ENCODE data around the gene CBLB.
"Not testable (repeated sequence)": the region's sequence is repeated elsewhere in the genome, so short reads cannot be mapped to it uniquely, and the experiment has no call there.

Gene CBLB

GRCh38 chr3:105747060-105747541 is 121.7 kb downstream of the CBLB start:
- peak; percentile 69 for DNase-seq

DNA sequence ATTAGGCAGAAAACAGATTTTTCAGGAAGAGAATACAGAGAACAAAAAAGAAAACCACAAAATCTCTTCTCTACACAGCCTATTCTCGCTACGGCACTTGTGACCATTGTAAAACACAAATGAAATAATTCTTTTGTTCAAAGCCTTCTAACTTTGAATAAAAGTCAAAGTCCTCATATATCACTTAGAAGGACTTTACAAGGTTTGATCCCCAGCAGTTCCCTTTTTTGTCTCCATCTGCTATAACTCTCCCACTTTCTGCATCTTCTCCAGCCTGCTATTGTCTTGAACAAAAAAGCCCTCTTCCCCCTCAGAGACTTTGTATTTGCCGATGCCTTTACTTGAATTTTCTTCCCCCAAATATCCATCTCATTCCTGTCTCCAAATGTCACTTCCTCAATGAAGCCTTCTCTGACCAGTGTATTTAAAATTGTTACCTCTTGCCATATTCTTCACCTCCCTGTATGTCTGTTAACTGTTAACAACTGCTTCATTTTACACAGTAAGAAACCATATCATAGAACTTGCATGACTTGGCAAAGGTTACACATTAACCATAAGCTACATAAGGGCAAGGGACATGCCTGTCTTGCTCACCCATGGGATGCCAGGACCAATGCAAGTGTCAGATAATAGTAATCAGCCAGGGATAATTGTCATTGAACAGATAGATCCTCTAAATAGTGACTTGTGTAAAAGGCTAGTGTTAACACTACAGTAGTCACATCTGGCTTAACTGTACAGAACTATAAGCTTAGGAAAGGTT is 122.4 kb downstream of the CBLB start:
- DNase-seq, result no peak

GRCh38 chr3:105745046-105745445 is 123.8 kb downstream of the CBLB start:
- DNase-seq, result no peak

- no peak for DNase-seq
Observed at GRCh38 chr3:105744202-105744601, 124.6 kb downstream of the CBLB start.

GRCh38 chr3:105733356-105733755 is 135.5 kb downstream of the CBLB start:
- DNase-seq, result no peak

DNA sequence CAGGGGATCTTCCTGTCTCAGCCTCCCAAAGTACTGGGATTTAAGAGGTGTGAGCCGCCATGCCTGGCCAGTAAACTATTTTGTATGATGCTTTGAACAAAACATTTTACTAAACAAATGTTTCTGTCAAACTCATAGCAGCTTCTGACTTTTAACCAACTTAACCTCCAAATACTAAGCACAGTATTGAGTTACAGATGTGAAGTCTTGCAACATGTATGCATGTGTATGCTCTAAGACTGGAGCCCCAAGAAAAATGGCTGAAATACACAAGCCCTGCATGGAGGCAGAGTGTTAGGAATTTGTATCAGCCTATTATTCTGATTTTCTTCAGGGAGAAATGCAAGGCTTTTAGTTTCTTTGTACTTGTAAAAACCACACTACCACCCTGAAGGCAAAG is 137.1 kb downstream of the CBLB start:
- DNase-seq, result no peak

GRCh38 chr3:105730801-105731354 is 137.9 kb downstream of the CBLB start:
- no peak for DNase-seq

DNA sequence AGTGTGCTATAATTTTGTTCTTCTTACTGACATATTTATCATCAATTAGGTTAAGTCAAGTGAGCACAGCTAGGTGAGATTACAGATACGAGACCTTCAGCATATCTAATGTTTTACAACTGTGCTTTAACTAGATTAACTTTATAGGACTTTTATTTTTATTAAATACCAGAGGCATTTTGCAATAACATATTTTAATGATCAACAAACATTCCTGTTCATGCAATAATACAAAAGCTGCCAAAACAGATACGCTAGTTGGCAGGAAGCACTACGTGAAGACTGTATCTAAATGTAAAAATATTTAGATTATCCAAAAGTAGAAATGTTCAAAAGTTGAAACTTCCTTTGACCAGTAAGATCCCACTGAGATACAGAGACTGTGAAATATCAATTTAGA is 139.1 kb downstream of the CBLB start:
- no peak for DNase-seq

GRCh38 chr3:105728771-105729312 is 140.0 kb downstream of the CBLB start:
- no peak for DNase-seq

DNA sequence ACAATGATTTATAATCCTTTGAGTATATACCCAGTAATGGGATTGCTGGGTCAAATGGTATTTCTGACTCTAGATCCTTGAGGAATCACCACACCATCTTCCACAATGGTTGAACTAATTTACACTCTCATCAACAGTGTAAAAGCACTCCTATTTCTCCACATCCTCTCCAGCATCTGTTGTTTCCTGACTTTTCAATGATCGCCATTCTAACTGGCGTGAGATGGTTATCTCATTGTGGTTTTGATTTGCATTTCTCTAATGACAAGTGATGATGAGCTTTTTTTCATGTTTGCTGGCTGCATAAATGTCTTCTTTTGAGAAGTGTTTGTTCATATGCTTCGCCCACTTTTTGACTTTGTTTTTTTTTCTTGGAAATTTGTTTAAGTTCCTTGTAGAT is 141.8 kb downstream of the CBLB start:
- not testable (repeated sequence) for DNase-seq

GRCh38 chr3:105722943-105723556 is 145.8 kb downstream of the CBLB start:
- no peak for DNase-seq

DNA sequence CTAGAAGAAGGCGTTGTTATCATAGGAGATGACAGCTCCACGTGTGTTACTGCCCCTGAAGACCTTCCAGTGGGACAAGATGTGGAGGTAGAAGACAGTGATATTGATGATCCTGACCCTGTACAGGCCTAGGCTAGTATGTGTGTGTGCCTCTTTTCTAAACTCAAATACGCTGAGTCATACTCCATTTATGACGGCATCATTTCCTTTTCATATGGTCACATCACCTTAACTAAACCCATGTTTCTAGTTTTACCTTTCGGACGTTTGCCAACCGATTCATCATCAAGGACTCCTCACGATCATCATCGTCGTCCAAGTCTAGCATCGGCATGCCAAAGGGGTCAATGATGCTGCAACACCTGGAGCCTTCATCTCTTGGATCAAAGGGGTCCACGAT is 149.0 kb downstream of the CBLB start:
- no peak for DNase-seq

GRCh38 chr3:105715372-105715771 is 153.4 kb downstream of the CBLB start:
- no peak for DNase-seq

GRCh38 chr3:105714453-105714852 is 154.4 kb downstream of the CBLB start:
- no peak for DNase-seq

DNA sequence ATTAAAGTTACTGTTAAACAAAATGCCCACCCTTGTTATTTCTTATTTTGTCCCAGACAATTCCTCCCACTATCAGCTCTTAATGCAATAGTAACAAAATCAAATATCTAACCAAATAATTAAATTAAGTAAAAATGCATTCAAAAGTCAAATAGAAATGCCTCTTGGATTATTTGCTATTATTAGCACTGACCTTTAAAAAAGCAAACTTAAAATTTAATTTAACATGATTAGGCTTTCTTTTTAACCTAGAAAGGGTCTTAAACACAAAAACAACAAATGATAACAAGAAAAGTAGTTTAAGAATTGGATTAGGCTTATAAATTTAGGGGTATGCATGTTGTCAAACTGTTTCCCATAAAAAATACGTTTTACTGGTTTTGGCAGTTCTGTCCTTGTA is 159.8 kb downstream of the CBLB start:
- DNase-seq, result no peak

- no peak for DNase-seq
Observed at GRCh38 chr3:105707009-105707408, 161.8 kb downstream of the CBLB start.

GRCh38 chr3:105704726-105705410 is 163.9 kb downstream of the CBLB start:
- DNase-seq, result no peak

- no peak for DNase-seq
Observed at GRCh38 chr3:105700575-105700974, 168.2 kb downstream of the CBLB start.

DNA sequence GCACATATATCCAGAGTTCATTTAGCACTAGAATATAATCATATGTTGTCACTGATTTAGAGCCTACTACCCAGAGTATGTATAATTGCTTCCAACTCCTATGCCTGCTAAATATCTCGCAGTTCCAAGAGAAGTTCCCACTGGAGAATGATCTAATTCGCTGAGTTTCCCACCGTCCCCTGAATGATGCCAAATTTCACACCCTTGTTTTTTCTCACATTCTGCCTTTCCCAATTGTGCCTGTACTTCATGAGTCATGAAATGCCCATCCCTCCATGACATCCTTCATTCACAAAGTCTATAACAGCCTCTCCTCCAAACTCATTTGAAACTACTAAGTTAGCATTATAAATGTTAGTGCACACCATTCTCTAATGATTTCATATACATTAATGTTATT is 177.2 kb downstream of the CBLB start:
- no peak for DNase-seq

GRCh38 chr3:105691053-105691452 is 177.8 kb downstream of the CBLB start:
- DNase-seq, result no peak

DNA sequence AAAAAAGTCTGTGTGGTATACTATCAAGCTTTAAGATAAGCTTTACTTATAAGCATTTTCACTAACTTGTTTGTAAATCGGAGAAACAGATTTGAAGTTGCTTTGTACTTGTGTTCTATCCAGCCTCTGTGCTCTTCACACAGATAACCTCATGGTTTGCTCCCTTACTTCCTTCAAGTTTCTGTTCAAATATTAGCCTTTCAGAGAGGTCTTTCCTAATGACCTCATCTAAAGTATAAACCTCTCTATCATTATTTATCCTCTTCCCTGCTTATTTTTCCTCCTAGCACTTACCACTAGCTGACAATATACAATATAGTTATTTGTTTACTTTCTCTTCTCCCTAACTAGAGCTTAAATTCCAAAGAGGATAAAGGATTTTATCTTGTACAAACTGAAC is 180.0 kb downstream of the CBLB start:
- DNase-seq, result no peak

DNA sequence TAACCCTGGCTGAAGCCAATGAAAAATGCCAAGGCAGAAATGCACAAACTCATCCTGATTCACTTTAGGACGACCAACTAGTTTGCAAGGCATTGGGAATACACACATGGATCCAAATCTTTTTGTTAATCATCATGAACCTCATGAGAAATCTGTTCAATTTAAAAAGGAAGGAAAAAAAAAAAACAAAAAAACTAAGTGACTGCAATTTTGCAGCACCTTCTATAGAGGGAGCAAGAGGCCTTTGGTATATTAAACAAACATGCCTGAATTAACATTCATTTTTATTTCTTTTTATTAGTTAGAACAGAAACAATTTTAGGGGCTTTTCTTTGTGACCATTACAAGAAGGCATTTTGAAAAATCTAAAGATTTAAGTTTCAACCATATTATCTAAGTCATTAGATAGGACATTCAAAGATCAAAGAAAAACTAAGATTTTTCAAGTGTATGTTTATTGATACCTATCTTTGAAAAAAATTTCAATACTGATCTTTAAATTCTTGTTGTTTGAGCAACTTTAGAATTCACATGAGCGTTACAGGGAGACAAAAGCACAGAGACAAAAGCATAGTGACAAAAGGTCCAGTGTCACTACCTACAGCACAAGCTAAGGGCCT is 182.4 kb downstream of the CBLB start:
- peak; percentile 46 for DNase-seq

GRCh38 chr3:105679951-105680350 is 188.9 kb downstream of the CBLB start:
- DNase-seq, result no peak

Measured in CD4-positive, alpha-beta T cell treated with Interleukin-12 subunit alpha and Interleukin-12 subunit beta, for 1 hour (primary cell).